ENCODE results near the gene ATXN1.

The ATXN1 gene

DNA sequence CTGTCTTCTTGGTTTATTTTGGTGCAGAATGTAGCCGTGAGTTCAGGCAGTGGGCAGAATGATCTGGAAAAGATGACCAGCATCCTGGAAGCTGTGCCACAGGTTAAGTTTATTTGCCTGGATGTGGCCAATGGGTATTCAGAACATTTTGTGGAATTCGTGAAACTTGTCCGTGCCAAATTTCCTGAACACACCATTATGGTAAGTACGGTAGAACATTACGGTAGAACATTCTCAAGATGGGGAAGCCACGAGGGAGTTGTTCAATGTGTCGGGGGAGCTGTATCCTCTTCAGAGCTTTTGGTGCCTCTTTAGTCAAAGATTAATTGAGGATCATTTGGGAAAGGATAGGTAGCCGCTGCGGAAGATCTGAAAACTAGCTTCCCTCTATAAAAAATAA lies 506.7 kb downstream of the ATXN1 start:
- Histone ChIP-seq H3K27ac (ENCODE audit: low read depth, low read length) (no peak overlapping the region), H3K9me3 (ENCODE audit: insufficient read depth, low read length) (no peaks in the 10 kb centered on the region), H3K79me2 (ENCODE audit: insufficient read depth, low read length) (no peaks in the 10 kb centered on the region), H4K20me1 (ENCODE audit: low read depth, low read length) (no peaks in the 10 kb centered on the region), H3F3A (ENCODE audit: insufficient read depth) (no peaks in the 10 kb centered on the region), H2AFZ (ENCODE audit: low read depth, low read length, severe bottlenecking) (no peak overlapping the region), H3K9ac (ENCODE audit: low read length) (no peak overlapping the region), H3K36me3 (ENCODE audit: low read length) (no peaks in the 10 kb centered on the region), H3K9me2 (replicated peaks; ENCODE audit: insufficient read depth, low read length) (no peaks in the 10 kb centered on the region), H3K4me2 (ENCODE audit: low read depth, low read length, poor library complexity, severe bottlenecking) (no peak overlapping the region), H3K4me3 (ENCODE audit: insufficient read depth, low read length, poor library complexity, severe bottlenecking) (no peak overlapping the region), H3K27me3 (ENCODE audit: low read length) (0 out of 2 replicates have a peak, but pooled peaks cover 3% of the 10 kb centered on the region)
- no peak for TF ChIP-seq EZH2phosphoT487 (conservative IDR thresholded peaks at IDR 0.05; ENCODE audit: low read length)
- TF ChIP-seq, protein P1, sequence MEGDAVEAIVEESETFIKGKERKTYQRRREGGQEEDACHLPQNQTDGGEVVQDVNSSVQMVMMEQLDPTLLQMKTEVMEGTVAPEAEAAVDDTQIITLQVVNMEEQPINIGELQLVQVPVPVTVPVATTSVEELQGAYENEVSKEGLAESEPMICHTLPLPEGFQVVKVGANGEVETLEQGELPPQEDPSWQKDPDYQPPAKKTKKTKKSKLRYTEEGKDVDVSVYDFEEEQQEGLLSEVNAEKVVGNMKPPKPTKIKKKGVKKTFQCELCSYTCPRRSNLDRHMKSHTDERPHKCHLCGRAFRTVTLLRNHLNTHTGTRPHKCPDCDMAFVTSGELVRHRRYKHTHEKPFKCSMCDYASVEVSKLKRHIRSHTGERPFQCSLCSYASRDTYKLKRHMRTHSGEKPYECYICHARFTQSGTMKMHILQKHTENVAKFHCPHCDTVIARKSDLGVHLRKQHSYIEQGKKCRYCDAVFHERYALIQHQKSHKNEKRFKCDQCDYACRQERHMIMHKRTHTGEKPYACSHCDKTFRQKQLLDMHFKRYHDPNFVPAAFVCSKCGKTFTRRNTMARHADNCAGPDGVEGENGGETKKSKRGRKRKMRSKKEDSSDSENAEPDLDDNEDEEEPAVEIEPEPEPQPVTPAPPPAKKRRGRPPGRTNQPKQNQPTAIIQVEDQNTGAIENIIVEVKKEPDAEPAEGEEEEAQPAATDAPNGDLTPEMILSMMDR (IDR thresholded peaks at IDR 0.05; ENCODE audit: insufficient read depth, low read length, poor library complexity, severe bottlenecking), result no peak

DNA sequence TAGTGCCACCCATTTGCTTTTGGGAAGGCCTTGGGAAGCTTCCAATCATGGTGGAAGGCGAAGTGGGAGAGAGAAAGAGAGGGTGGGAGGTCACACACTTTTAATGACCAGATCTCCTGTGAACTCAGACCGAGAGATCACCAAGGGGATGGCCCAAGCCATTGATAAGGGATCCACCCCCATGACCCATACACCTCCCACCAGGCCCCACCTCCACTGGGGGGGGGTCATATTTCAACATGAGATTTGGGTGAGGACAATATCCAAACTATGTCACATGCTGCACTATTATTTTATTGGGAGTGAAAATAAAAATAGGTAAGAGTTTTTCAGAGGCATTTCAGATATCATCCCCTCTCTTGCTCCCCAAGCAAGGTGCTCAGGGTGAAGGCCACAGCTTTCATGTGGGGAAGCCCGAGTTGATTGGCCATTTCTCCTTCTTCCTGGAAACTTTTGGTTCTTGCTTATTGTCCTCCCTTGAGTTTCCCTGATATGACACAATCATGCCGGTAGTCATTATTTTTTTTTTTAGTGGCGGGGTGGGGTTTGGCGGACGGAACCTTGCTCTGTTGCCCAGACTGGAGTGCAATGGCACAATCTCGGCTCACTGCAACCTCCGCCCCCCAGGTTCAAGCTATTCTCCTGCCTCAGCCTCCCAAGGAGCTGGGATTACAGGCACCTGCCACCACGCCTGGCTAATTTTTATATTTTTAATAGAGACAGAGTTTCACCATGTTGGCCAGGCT lies 507.7 kb downstream of the ATXN1 start:
- Histone ChIP-seq H3K4me2 (ENCODE audit: low read depth, low read length, poor library complexity, severe bottlenecking) (no peak overlapping the region), H3K9me2 (replicated peaks; ENCODE audit: insufficient read depth, low read length) (no peaks in the 10 kb centered on the region), H4K20me1 (ENCODE audit: low read depth, low read length) (no peaks in the 10 kb centered on the region), H3K4me3 (ENCODE audit: insufficient read depth, low read length, poor library complexity, severe bottlenecking) (no peak overlapping the region), H3K79me2 (ENCODE audit: insufficient read depth, low read length) (no peaks in the 10 kb centered on the region), H3K27ac (ENCODE audit: low read depth, low read length) (no peak overlapping the region), H3K9me3 (ENCODE audit: insufficient read depth, low read length) (no peaks in the 10 kb centered on the region), H3K36me3 (ENCODE audit: low read length) (no peaks in the 10 kb centered on the region), H3K9ac (ENCODE audit: low read length) (no peak overlapping the region), H3F3A (ENCODE audit: insufficient read depth) (no peaks in the 10 kb centered on the region), H3K27me3 (ENCODE audit: low read length) (0 out of 2 replicates have a peak, but pooled peaks cover 3% of the 10 kb centered on the region), H2AFZ (ENCODE audit: low read depth, low read length, severe bottlenecking) (no peak overlapping the region)
- TF ChIP-seq, protein P1 (IDR thresholded peaks at IDR 0.05; ENCODE audit: insufficient read depth, low read length, poor library complexity, severe bottlenecking), result no peak
- TF ChIP-seq EZH2phosphoT487 (conservative IDR thresholded peaks at IDR 0.05; ENCODE audit: low read length), result no peak

DNA sequence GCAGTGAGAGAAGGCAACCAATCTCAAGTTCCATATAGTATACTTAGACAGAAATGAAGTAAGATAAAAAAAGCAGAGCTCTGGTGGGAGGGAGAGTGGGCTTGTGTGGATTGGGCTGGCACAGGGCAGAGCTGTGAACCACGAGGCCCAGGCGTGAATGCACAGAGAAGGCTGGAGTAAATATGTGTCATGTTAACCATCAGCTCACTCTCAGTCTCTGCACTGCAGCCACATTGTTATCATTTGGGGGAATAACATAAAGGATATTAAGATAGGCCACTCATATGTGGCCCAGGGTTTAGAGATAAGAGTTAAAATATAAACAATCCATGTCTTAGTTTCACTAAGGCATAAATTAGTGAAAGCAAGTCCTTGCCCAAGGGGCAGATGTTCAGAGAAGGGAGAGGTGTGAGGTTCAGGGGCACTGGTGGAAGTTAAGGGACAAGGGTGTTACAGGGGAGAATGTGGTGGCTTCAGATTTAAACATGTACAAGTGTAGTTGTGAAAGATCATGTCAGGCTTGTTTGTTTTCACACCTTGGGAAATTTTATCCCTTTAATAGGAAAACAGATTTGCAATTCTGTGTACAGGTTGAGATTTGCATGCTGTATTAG lies 508.5 kb downstream of the ATXN1 start:
- H4K20me1 ChIP-seq (ENCODE audit: low read depth, low read length), result no peaks in the 10 kb centered on the region
- TF ChIP-seq EZH2phosphoT487 (conservative IDR thresholded peaks at IDR 0.05; ENCODE audit: low read length), result no peak
- TF ChIP-seq, protein P1 (IDR thresholded peaks at IDR 0.05; ENCODE audit: insufficient read depth, low read length, poor library complexity, severe bottlenecking), result no peak
- no peak overlapping the region for H3K27ac ChIP-seq (ENCODE audit: low read depth, low read length)
- H3K79me2 ChIP-seq (ENCODE audit: insufficient read depth, low read length), result no peaks in the 10 kb centered on the region
- no peak overlapping the region for H3K4me3 ChIP-seq (ENCODE audit: insufficient read depth, low read length, poor library complexity, severe bottlenecking)
- no peaks in the 10 kb centered on the region for H3K9me3 ChIP-seq (ENCODE audit: insufficient read depth, low read length)
- H3K9me2 ChIP-seq (replicated peaks; ENCODE audit: insufficient read depth, low read length), result no peaks in the 10 kb centered on the region
- H3K27me3 ChIP-seq (ENCODE audit: low read length), result 0 out of 2 replicates have a peak, but pooled peaks cover 3% of the 10 kb centered on the region
- H2AFZ ChIP-seq (ENCODE audit: low read depth, low read length, severe bottlenecking), result no peak overlapping the region
- no peak overlapping the region for H3K4me2 ChIP-seq (ENCODE audit: low read depth, low read length, poor library complexity, severe bottlenecking)
- H3K9ac ChIP-seq (ENCODE audit: low read length), result no peak overlapping the region
- no peaks in the 10 kb centered on the region for H3K36me3 ChIP-seq (ENCODE audit: low read length)
- H3F3A ChIP-seq (ENCODE audit: insufficient read depth), result no peaks in the 10 kb centered on the region
